Stimulated activated CD4-positive, alpha-beta T cell treated with anti-CD3 and anti-CD28 coated beads, Interleukin-1b, Interleukin-23, amount 100 ng/mL, for 48 hours (primary cell): ENCODE measurements around the gene TMEM219.

ENCODE experiments used
- DNase-seq: peaks from one replicate; pipeline ENCODE4 v3.0.0-alpha.2; 2020

TMEM219 gene

DNA sequence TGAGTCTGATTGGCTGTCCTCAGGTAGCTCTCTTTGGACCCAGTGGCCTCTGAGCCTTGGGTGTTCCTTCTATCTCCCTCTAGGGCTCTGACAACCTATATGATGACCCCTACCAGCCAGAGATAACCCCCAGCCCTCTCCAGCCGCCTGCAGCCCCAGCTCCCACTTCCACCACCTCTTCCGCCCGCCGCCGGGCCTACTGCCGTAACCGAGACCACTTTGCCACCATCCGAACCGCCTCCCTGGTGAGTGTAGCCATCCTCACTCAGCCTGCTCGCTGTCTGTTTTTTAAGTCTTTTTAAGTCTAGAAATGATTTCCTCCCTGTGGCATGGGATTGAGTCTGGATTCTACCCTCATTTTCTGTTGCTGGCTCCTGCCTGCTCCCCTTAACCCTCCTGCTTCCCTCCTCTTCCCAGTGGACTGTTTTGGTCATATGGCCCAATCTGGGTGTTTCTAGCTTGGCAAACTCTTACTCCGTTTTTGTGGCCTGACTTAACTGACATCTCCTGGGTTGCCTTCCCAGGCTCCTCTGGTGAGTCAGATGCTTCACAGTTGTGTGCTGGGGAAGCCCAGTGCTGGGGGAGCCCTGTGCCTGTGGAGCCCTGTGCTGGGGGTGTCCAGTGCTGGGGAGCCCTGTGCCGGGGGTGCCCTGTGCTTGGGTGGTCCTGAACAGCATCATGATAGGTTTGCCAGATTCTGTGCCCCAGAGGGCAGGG is 21.7 kb downstream of the TMEM219 start:
- no peak for DNase-seq

- DNase-seq = no peak
These were observed 22.4 kb downstream of the TMEM219 start for GRCh38 chr16:29984137-29984763.

DNA sequence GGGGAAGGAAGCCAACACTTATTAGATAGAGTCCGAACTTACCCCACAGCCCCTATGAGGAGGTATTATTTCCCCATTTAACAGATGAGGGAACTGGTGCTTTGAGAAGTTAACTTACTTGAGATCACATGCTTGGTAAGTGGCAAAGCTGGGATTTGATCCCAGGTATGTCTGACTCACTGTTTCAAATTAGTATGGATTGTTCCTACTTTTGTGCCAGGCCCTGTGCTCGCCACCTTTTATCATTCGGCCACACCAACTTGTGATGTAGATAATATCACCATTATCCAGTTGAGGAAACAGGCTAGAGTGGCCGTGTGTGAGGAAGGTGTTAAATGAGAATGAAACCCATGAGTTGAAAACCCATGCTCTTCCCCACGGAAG is 22.9 kb downstream of the TMEM219 start:
- DNase-seq = no peak

DNA sequence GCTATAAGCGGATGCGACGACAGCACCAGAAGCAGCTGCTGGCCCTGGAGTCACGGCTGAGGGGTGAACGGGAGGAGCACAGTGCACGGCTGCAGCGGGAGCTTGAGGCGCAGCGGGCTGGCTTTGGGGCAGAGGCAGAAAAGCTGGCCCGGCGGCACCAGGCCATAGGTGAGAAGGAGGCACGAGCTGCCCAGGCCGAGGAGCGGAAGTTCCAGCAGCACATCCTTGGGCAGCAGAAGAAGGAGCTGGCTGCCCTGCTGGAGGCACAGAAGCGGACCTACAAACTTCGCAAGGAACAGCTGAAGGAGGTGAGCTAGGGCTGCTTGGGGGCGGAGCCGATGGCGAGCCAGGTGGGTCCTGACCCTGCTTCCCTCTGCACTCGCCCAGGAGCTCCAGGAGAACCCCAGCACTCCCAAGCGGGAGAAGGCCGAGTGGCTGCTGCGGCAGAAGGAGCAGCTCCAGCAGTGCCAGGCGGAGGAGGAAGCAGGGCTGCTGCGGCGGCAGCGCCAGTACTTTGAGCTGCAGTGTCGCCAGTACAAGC is 23.5 kb downstream of the TMEM219 start:
- DNase-seq = no peak

DNA sequence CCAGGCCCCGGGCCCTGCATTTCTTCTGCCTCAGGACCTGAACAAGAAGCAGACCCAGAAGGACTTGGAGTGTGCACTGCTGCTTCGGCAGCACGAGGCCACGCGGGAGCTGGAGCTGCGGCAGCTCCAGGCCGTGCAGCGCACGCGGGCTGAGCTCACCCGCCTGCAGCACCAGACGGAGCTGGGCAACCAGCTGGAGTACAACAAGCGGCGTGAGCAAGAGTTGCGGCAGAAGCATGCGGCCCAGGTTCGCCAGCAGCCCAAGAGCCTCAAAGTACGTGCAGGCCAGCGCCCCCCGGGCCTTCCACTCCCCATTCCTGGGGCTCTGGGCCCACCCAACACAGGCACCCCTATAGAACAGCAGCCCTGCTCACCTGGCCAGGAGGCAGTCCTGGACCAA is 24.4 kb downstream of the TMEM219 start:
- DNase-seq = no peak

DNA sequence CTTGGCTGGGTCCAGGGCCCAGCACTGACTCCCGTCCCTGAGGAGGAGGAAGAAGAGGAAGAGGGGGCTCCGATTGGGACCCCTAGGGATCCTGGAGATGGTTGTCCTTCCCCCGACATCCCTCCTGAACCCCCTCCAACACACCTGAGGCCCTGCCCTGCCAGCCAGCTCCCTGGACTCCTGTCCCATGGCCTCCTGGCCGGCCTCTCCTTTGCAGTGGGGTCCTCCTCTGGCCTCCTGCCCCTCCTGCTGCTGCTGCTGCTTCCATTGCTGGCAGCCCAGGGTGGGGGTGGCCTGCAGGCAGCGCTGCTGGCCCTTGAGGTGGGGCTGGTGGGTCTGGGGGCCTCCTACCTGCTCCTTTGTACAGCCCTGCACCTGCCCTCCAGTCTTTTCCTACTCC is 25.1 kb downstream of the TMEM219 start:
- no peak for DNase-seq

GRCh38 chr16:29987371-29988085 is 25.6 kb downstream of the TMEM219 start:
- DNase-seq = no peak

DNA sequence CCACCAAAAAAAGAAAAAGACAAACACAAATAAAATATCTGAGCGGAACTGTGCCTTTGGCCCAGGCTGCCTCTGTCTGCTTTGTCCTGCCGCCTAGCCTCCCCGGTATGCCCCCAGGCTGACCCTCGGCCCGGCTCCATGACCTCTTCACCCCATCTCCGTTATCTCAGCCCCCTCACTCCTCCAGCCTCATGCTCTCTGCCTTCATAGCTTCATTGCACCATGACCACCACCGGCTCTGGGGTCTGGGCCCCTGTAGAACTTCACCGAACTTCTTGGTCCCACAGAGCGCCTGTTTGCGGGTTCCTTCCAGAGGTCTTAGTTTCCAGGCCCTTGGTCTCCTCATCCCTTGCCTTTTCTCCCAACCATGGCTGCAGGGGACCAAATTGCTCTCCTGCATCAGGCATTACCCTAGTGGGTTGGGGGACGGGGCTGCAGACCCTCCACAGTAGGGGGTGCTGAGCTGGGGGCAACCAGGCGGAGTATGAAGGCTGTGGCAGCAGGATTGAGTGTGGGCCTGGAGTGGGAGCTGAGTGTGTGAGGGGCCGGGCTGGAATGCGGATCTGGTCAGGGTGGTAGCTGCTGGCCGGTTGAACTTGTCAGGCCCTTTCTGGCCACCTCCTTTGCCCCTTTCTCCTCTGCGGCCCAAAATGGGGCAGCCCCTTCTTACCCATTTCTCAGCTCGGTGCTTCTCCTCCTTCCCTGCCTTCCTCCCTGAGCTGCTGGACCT is 26.6 kb downstream of the TMEM219 start:
- no peak for DNase-seq

DNA sequence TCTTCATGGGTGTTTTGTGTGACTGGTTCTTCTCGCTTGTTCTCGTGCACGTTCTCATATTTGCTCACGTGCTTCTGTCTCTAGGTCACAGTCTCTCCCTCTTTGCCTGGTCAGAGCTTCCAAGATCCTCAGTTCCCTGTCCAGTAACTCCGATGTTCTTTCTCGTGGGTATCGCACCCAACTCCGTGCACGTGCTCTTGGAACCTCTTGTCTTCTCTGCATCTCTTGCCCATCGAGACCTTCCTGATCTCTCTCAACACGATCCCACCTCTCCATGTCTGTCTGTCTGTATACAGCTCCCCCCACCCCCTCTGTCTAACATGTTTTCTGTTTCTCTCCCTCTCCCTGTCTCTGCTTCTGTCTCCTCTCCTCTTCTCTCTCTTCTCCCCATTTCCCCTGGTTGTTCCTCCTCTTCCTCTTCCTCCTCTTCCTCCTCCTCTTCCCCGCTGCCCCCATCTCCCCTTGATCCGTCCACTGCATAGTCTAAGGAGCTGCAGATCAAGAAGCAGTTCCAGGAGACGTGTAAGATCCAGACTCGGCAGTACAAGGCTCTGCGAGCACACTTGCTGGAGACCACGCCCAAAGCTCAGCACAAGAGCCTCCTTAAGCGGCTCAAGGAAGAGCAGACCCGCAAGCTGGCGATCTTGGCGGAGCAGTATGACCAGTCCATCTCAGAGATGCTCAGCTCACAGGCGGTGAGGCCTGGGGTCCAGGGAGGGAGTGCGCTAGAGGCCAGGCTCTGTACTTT is 27.4 kb downstream of the TMEM219 start:
- DNase-seq = no peak

GRCh38 chr16:29990034-29990433 is 28.2 kb downstream of the TMEM219 start:
- no peak for DNase-seq

DNA sequence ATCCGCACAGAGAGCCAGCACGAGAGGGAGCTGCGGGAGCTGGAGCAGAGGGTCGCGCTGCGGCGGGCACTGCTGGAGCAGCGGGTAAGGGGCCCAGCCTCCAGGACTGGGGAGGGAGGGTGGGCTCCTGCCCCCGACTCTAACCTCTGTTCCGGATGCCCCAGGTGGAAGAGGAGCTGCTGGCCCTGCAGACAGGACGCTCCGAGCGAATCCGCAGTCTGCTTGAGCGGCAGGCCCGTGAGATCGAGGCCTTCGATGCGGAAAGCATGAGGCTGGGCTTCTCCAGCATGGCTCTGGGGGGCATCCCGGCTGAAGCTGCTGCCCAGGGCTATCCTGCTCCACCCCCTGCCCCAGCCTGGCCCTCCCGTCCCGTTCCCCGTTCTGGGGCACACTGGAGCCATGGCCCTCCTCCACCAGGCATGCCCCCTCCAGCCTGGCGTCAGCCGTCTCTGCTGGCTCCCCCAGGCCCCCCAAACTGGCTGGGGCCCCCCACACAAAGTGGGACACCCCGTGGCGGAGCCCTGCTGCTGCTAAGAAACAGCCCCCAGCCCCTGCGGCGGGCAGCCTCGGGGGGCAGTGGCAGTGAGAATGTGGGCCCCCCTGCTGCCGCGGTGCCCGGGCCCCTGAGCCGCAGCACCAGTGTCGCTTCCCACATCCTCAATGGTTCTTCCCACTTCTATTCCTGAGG is 29.1 kb downstream of the TMEM219 start:
- no peak for DNase-seq

GRCh38 chr16:29991571-29991904 is 29.7 kb downstream of the TMEM219 start:
- no peak for DNase-seq

DNA sequence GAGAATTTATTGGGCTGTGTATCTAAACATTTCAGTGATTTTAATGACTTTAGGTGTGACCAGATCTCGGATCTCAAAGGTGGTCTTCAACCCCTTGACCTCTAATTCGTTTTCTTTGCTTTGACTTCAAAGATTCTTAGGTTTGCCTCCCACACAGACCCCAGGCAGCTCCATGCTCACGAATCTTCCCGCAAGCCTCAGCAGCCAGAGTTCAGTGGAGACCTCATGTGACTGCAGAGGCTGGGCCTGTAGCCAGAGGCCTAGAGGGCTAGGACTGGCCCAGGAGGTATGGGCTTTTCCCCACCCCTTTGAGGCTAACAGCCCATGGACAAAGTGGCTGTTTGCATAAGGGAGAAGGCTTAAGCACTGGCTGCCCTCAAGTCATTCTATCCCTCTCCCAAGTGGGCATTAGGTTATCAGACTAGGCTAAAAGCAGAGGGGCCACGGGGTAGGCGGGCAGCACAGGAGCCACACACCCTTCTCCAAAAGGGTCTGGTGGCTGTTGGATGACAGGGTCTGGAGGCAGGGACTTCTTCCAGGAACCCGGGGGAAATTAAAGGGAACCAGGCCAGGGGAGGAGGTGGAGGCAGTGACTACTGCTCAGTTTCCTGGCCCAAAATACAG is 30.6 kb downstream of the TMEM219 start:
- no peak for DNase-seq

DNA sequence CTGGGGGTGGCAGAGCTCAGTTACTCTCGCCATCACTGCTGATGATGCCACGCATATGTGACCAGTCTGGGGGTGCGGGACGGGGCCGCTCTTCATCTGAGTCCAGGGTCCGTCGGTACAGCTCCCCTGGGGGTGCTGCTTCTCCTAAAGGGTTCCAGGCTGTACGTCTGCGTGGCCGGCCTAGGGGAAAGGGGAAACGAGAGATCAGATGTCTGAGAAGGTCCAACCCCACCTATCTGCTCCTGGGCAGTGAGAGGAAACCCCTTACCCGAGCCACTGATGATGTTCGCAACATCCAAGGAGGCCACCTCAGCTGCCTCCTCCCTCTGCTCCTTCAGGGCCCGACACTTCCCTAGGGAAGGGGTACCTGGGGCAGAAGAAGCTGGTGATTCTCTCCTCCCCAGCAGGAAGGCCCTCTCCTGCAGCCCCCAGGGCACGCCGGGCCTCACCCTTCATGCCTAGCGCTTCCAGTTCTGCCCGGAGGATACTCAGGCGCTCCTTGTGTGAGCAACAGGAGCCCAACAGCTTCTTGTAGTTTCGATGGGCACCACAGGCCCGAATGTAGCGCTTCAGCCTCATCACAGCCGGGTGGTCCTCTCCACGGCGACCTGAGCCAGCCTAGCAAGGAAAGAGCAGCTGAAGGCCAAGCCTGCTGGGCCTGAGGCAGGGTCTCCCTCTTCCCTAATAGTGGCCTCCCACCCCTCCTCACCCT is 31.5 kb downstream of the TMEM219 start:
- DNase-seq = no peak

GRCh38 chr16:29993903-29994599 is 32.2 kb downstream of the TMEM219 start:
- DNase-seq = no peak

DNA sequence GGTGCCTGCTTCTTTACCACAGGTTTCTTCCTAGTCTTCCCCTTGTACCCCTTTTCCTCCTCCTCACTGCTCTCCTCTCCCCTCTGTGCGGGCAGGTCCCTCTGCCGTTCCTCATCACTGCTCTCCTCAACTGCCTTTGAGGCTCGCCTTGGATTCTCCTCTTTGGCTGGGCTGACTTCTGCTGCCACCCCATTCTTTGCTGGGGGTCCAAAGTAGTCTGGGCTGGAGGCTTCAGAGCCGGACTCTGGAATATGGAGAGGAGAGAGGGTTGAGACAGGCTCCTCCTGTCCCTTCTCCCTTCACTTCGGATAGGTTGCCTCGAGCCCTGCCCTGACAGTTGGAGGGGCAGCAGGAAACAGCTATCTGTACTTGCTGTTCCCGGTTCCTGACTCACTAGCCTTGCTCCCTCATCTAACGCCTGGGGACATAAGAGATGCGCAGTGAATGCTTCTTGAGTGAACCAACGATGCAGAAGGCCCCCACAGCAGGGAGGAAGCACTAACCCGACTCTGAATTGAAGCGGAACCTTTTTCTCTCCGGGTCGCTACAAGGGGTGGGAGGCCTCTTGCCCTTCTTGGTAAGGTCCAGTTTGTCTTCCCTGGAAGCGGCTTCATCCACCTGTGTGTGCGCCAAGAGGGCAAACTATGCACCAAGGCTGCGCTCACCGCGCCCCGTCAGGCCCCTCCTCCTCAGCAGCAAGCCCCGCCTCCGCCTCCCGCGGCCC is 32.9 kb downstream of the TMEM219 start:
- peak; percentile 78 for DNase-seq

DNA sequence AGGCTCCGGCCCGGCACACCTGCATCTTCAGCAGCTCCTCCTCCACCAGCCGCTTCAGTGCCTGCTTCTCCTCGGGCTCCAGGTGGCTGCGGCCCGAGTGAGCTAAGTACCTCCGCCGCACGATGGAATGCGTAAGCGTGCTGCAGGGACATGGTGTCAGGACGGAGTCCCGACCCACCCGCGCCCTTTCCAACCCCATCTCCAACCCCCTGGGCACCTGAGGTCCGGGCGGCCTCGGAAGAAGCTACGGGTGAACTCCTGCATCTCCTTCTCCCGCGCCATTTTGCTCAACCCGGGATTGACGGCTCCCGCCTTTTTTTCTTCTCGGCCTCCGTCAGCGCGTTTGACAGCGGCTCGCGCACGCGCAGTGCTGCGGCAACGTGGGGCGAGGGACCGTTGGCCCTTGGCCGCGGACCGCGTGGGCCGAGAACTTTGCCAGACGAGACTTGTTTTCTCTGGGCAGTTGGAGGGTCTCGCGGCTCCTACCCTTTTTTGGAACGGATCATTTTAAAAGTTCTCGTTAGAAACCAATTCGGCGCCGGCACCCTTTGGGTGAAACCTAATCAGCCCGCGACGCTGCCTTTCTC is 33.5 kb downstream of the TMEM219 start, which contains the start of gene HIRIP3:
HIRIP3 (minus strand) TSS at position 294 of the 587 bp plus-strand sequence; CDS start at position 282, 12 bp downstream.
- DNase-seq = peak; percentile 88

DNA sequence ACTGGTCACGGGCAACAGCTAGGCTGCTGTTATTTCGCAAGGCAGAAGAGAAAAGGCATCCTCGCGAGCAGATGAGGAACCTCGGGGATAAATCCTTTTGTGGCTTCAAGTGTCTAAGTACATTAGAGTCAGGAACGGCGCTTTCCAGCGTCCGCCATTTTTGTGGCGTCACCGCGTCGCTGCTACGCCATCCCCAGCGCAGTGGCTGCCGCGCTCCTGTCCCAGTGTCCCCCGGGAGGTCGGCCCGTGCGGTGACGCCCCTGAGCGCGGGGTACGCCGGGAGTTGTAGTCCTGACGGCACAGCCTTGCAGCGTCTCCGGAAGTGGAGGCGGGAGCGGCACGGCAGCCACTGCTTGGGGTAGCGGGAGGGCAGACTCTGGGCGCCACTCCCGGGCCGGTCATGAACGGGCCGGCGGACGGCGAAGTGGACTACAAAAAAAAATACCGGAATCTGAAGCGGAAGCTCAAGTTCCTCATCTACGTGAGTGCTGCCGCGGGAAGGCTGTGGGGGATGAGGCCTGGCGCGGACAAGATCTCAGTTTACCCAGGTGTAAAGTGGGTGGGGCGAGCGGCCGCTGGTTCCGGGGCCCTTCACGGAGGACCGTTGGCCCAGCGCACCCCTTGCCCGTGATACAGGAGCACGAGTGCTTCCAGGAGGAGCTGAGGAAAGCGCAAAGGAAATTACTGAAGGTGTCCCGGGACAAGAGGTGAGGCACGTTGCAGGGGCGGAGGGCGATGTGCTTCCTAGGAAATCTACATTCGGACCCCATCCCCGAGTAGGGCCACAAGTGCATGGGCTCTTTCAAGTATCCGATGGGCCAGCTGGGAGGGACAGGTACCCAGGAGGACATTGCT is 34.3 kb downstream of the TMEM219 start, which contains the start of gene INO80E:
INO80E (plus strand) TSS at position 331 of the 855 bp plus-strand sequence; CDS start at position 401, 70 bp downstream.
- DNase-seq = peak; percentile 100
